Measurements from ENCODE around the gene MAN1C1.

MAN1C1 gene

DNA sequence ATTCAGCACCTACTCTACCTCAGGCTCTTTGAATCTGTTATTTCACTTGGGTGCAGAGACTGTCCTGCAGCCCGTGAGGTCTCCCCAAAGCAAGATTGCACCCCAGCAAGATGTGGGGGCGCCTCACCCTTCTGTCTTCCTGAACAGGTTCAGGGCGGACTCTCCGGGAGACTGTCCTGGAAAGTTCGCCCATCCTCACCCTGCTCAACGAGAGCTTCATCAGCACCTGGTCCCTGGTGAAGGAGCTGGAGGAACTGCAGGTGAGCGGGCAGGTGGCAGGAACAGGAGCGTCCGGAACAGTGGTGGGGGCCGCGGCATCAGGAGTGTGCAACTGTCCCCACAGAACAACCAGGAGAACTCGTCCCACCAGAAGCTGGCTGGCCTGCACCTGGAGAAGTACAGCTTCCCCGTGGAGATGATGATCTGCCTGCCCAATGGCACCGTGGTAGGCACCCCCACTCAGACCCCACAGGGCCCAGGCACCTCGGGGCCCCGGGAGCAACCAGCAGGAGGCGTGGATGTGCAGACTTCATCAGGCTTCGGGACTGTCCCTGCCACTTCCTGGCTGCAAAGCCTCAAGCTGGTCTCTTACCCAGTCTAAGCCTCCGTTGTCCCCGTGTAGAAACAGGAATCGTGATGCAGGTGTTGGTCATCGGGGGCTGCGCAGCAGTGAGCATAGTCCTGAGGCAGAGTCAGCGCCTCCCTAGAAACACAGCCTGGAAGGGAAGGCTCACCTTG is 197.3 kb downstream of the MAN1C1 start:
- no peak overlapping the region for H3K4me3 ChIP-seq (ENCODE audit: low read length)
- no peak for DNase-seq (ENCODE audit: low read depth, low spot score)

DNA sequence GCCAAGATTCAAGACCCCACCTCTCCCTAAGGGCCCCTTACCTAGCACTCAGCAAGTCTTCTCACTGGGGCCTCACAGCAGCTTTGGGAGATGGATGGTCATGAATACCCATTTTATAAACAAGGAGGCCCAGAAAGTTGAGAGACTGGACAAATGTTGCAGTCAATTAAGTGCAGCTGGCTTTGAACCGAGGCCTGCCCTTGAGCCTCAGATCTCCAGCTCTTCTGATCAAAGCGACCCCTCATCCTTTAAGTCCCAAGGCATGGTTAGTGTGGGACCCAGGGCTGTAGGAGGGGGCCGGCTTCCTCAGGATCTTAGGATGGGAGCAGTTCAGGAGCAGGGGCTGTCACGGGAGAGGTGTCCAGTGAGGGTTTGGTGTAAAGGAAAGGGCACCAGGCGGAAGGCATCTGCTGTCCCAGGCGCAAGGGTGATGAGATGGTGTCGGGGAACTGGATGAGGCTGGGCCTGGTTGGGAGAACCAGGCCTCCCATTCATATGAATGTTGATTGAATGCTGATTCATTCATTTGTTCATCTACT is 198.0 kb downstream of the MAN1C1 start:
- no peak for DNase-seq (ENCODE audit: low read depth, low spot score)
- no peak overlapping the region for H3K4me3 ChIP-seq (ENCODE audit: low read length)

DNA sequence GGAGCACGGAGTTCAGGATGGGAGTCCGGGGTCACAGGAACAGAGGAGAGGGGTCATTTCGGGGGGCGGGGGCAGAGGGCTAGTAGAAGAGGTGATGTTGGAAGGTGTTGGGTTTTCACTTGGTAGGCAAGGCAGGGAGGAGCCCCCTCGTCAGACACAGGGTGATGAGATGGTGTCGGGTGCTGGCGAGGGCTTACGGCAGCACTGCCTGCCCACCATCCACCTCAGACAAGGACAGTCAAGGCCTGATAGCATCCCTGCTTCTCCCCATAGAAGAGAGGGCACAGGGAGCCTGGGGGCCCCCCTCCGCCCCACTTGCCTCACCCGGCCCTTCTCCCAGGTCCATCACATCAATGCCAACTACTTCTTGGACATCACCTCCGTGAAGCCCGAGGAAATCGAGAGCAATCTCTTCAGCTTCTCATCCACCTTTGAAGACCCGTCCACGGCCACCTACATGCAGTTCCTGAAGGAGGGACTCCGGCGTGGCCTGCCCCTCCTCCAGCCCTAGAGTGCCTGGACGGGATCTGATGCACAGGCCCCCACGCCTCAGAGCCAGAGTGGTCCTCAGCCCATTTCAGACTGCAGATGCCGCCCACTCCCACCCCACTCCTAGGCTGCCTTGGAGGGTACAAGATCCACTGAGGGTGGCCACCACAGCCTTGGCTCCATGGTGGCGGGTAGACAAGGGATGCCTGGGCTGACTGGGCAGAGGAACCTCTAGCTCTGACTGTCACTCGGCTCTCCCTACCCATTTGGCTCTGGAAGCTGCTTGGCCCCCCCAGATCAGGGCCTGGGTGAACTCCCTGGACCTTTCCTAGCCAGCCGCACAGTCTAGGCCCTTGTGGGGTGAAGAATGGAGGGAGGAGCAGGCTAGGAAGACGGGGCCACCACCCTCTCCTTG is 198.9 kb downstream of the MAN1C1 start:
- DNase-seq (ENCODE audit: low read depth, low spot score): no peak
- H3K4me3 ChIP-seq (ENCODE audit: low read length): no peak overlapping the region

DNA sequence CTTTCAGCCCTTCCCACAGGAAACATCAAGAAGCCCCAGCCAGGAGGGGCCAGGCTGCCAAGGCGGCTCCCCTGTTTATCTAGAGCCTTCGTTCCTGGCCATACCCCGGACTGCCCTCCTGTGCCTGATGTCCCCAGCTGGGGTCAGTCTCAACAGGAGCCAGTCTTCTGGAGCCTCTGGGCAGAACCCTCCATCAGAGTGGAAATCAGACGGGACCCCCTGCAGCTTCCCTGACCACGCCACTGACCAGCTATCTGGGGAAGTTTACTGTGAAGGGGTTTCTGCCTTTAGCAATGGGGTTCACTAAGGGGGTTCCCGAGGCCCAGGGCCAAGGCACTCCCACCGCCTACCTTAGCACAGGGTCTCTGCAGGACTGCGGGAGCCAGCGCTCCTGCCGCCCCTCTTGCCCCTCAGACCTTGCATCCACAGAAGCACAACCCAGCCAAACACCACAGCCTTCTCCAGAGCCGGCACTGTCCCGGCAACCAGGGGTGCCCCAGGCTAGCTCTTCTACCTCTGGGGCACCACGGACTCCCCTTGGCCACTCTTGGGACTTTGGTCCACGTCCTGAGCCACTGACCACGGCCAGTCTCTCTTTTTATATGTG is 199.6 kb downstream of the MAN1C1 start:
- no peak overlapping the region for H3K4me3 ChIP-seq (ENCODE audit: low read length)
- no peak for DNase-seq (ENCODE audit: low read depth, low spot score)

DNA sequence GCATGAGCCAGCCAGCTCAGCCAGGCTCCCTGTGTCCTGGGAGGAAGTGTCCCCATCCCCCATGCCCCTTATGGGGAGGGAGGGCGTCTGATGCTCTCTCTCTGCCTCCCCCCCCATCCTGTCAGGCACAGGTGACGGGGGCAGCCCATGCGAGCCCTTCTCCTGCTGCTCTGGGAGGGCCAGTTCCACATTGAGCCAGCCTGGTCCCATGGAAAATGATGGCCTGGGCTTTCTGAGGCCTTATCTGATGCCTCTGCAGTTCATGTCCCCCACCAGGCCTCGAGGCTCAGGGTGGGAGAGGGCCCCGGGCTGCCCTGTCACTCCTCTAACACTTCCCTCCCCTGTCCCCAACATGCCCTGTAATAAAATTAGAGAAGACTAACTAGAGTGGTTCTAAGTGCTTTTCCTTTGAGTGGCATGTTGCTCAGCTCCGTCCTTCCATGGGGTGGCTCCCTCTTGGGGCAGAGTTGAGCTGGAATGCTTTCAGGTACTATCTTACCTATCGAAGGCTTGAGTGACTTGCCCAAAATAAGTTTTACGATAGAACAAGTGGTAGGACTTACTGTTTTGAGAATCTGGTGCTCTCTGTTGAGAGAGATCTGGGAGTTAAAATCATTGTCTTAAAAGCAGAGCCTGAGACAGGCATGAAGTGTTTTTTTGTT is 201.4 kb downstream of the MAN1C1 start:
- no peak for DNase-seq (ENCODE audit: low read depth, low spot score)

DNA sequence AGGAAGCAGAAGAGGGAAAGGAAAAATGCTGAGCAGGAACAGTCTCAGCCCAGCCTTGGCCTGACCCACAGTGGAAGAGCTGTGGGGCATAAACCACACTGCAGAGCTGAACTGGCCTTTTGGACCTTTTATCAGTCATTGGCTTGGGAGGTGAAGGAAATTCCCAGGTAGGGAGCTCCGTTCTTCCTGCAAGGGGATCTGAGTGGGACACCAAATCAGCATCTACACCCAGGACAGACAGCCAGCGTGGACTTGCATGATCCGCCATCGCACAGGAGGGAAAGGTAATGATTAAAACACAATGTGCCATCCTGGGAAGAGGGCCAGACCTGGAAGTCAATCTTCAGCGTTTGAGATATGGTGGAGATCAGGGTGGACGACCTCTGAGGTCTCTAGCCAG is 202.0 kb downstream of the MAN1C1 start:
- H3K4me3 ChIP-seq (ENCODE audit: low read length): no peak overlapping the region; the same call in 1 of the 2 replicates
- DNase-seq (ENCODE audit: low read depth, low spot score): no peak

More for the DNA sequence above, 201.4 kb downstream of the MAN1C1 start:
- no peak overlapping the region for H3K4me3 ChIP-seq (ENCODE audit: low read length)

DNA sequence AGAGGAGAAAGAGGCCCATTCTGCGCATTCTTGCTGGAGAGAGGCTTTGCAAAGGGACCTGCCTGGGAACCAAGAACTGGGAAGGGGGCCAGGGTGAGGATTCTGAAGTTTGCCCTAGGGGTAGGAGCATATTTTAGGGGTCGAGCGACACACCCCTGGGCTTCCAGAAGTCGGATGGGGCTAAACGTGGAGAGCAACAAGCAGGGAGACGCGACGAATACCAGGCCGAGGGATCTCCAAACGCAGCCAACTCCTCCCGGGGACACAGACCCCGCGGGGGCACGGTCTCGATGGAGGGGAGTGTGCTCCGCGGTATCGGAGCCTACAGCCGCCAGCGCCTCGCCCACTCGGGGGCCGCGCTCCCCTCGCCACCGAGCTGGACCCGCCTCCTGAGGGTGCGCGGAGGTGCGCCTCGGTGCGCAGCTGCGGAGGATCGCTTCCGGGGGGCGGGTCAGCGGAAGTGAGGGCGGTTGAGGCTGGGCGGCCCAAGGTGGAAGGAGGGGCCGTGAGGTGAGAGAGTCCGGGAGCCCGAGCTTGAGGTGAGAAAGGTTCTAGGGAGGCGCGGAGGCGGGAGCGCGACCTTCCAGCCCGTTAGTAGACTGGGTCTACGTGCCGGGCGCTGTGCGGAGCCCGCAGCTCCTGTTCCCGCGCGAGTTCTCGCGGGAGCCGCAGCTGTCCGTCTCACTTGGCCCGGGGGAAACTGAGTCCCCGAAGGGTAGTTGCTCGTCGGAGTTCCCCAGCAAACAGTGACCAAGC is 203.1 kb downstream of the MAN1C1 start, which contains the start of gene MTFR1L:
MTFR1L (plus strand) TSS at position 464 of the 756 bp plus-strand sequence. CDS start 3,151 bp downstream, outside the sequence.
- DNase-seq (ENCODE audit: low read depth, low spot score): peak; percentile 76
- peak within 1 kb of the TSS; percentile 87 for H3K4me3 ChIP-seq (ENCODE audit: low read length)

DNA sequence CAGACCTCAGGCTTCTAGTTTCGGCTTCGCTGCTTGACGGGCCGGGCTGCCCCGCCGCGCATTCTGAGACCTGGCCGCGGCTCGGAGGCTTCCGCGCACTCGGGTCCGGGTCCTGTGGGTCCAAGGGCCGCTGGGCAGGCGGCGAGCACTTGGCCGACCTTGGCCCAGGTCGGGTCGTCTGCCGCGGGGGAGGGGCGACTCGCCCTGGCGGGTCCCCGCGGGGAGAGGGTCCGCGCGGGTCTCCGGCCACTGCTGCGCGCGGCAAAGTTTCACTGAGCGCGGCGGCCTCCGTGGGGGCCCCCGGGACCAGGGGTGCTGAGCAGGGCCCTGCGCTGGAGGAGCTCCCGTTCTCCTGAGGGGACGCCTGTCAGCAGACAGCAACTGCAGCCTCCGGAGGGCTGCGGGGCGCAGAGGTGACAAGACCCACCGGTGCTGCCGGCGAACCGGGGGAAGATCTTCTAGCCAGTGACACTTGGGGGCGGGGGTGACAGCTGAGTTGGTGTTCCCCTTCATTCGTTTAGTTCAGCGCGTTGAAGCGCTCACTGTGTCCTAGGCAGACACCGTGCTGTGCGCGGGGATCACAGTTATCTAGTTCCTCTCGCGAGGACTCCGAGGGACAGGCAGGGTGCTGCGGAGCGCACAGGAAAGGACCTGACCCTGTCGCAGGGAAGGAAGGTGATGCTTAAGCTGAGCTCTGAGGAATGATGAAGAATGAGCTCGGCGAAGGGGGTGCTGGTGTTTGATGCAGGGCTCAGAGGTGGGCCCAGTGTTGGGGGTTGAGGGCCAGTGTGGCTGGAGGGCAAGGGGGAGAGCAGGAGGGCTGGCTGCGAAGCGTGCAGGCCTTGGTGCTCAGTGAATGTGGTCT is 203.9 kb downstream of the MAN1C1 start:
- DNase-seq (ENCODE audit: low read depth, low spot score): peak; percentile 53
- H3K4me3 ChIP-seq (ENCODE audit: low read length): peak overlapping the region; percentile 87

DNA sequence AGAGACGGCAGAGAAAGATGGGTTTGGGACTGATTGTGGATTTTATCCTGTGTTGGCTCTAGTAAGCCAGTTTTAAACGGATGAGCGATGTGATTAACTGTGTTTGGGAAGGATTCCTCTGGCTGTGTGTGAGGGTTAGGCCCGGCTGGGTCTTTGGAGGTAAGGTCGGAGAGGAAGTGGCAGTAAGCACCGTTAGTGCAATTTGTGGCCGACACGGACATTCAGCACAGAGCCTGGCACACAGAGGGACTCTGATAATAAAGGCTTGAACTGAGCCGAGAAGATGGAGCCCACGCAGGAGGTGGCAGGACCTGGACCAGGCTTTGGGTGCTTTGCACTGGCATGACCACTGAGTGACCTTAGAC is 204.5 kb downstream of the MAN1C1 start:
- no peak for DNase-seq (ENCODE audit: low read depth, low spot score)
- peak overlapping the region; percentile 87 for H3K4me3 ChIP-seq (ENCODE audit: low read length)

DNA sequence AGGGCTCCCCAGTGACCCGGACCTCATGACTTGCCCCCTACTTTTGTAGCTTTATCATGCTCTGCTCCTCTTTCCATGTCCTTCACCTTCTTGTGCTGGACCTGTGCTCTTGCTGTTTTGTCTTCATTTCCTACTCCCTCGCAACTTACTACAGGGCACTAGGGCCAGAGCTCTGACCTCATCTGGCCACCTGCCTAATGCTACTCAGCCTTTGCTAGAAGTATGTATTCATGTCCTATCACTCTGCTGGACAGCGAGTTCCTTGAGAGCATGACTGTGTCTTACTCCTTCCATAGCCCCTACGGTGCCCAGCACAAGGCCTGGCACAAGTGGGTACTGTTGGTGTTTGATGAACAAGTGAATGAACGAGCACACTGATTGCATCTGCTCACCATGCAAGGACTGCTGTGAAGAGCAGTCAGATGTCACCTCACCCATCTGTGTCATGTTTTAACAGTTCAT is 205.1 kb downstream of the MAN1C1 start:
- no peak overlapping the region for H3K4me3 ChIP-seq (ENCODE audit: low read length)
- DNase-seq (ENCODE audit: low read depth, low spot score): no peak

DNA sequence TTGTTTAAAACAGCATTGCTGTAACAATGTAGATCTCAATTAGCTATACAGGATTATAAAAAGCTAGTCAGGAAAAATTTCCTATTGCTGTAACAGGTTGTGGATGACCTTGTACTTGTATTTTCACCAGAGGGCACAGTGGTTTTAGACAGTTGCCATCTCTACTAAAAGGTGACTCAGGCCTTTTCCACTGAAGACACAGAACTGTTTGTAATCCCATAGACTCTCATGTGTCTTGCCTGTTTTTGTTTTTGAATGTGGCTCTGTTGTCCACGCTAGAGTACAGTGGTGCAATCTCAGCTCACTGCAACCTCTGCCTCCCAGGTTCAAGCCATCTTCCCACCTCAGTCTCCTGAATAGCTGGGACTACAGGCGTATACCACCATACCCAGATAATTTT is 209.0 kb downstream of the MAN1C1 start:
- no peak for DNase-seq (ENCODE audit: low read depth, low spot score)

DNA sequence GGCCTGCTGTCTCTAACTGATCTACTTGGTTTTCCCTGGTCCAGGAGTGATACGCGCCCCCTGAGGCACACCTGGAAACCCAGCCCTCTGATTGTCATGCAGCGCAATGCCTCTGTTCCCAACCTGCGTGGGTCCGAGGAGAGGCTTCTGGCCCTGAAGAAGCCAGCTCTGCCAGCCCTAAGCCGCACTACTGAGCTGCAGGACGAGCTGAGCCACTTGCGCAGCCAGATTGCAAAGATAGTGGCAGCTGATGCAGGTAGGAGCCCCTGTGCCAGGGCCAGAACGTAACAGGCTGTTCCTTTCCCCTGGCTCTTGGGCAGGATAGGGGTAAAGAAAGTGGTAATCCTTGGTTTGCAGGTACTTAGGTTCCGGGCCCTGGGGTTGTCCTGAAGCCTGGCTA is 210.0 kb downstream of the MAN1C1 start:
- no peak for DNase-seq (ENCODE audit: low read depth, low spot score)
- H3K4me3 ChIP-seq (ENCODE audit: low read length): no peak overlapping the region

More for the DNA sequence above, 209.0 kb downstream of the MAN1C1 start:
- no peak overlapping the region for H3K4me3 ChIP-seq (ENCODE audit: low read length)

DNA sequence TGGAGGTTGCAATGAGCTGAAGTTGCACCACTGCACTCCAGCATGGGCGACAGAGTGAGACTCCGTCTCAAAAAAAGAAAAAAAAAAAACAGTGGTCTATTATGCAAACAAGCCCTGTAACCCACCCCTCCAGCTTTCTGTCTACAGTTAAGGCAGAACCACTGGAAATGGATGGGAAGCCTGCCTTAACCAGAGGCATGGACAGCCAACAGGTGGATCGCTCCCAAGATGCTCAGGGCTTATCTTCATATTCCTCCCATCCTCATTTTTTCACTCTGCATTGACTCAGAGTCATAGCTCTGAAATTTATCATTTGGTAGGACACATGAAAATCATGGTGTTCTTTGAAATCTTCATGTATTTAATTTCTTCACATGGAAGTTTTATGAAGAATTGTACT is 211.9 kb downstream of the MAN1C1 start:
- no peak overlapping the region for H3K4me3 ChIP-seq (ENCODE audit: low read length)
- DNase-seq (ENCODE audit: low read depth, low spot score): no peak

DNA sequence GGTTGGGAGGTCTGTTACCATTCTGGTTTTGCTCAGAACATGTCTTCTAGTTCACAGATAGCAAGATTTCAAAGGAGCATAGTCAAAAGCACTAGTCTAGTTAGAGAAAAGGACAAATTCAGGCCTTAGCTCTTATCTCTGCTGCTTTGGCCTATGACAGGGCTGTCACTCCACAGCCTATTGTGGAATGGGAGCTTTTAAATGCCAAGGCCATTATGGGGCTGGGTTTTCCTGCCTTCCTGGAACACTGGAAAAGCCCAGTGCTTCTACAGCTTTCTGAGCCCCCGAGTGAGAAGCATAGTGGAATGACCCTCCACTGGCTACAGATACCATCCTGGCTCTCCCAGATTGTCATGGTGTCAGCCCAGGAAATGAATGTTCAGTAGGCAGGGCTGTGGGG is 212.5 kb downstream of the MAN1C1 start:
- no peak for DNase-seq (ENCODE audit: low read depth, low spot score)
- no peak overlapping the region for H3K4me3 ChIP-seq (ENCODE audit: low read length)

DNA sequence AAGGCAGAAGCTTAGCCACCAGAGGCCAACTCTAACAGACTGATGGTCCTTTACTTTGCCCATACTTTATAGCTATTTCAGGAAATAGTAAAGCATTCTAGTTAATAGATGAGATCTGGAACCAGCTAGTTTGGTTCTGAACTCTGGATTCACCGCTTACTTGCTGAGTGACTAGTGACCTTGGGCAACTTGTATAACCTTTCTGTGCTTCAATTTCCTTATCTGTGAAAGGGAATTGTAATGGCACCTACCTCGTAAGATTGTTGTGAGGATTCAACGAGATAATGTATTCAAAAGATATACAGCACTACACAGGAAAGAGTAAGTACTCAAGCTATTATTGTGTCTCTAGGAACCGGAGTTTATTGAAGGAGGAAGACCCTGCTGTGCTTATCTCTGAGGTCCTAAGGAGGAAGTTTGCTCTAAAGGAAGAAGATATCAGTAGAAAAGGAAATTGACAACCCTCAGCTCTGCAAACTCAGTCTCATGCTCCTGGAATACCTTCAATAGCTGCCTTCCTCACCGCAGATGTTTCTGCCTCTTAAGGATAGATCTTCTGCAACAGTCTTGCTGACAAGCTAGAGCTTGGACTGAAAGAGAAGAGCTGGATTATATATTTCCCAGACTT is 215.1 kb downstream of the MAN1C1 start:
- DNase-seq (ENCODE audit: low read depth, low spot score): no peak
- H3K4me3 ChIP-seq (ENCODE audit: low read length): no peak overlapping the region

DNA sequence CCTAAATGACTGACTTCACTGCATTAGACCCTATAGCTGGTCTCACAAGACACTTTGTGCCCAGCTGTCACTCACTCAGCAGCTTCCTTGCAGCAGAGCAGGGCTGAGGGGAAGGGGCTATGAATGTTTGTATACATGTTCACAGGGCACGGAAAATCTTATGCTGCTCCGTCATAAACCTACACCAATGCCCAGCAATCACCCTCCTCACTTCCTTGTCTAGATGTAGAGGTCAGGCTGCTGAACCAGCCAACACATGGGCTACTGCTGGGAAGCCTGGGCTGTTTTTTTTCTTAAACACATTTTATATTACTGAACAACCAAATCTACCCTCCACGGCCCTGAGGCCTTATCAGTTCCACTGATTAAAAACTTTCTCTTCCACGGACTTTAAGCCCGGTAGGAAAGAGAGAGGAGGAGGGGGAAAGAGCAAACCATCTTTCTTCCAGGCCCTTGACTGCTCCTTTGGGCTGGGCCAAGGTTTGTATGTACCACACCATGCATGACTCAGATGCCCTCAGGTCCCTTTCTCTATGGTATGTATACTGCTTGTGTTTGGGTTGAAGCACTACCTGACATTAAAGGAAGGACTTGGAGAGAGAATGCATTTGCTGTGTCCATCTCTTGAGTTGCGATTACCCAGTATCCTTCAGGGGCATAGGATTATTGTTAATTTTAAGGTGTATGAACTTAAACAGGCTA is 215.9 kb downstream of the MAN1C1 start:
- no peak for DNase-seq (ENCODE audit: low read depth, low spot score)
- no peak overlapping the region for H3K4me3 ChIP-seq (ENCODE audit: low read length)
